ENCODE results near the gene SUPT3H.
"Not testable (repeated sequence)": the region's sequence is repeated elsewhere in the genome, so short reads cannot be mapped to it uniquely, and the experiment has no call there.

Gene SUPT3H

DNA sequence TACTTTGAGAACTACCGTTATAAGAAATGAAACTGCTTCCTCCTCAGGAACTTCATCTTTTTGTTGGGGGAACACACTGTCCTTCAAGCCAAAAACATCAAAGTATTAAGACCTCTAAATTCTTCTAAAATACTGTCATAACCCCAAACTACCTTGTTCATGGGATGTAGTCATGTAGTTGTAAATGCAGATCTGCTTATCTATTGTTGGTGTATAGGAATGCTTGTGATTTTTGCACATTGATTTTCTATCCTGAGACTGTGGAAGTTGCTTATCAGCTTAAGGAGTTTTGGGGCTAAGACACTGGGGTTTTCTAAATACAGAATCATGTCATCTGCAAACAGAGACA, 332.5 kb downstream of the SUPT3H start:
- DNase-seq, result no peak

DNA sequence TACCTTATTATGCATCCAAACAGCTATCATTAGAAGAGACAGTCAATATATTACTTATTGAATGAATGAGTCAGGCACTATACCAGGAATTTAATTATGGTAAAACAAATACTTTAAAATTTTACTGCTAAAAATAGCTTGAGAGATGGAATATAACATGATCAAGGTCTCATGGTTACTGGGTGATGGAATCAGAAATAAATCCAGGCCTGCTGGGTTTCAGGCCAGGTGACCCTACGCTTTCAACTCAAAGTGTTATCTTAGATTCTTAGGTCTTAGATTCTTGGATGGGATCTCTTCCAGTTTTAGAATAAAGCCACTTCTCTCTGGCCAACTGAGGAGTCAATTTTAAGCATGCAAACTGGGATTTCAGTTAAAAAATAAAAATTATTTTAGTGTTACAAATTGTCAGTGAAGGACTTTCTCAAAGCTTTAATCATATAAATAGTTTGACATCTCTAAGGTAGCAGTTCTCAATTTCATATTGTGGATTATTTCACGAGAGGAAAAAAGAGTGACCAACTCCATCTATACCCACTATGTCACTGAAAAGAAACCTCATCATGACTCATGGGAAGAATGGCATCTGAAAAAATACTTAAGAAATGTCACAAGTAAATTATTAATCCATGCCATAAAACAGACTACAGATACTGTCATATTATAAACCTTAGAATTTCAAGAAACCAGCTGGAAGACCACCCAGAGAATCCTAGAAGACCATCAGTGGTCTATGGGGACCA, 333.1 kb downstream of the SUPT3H start:
- DNase-seq, result no peak

DNA sequence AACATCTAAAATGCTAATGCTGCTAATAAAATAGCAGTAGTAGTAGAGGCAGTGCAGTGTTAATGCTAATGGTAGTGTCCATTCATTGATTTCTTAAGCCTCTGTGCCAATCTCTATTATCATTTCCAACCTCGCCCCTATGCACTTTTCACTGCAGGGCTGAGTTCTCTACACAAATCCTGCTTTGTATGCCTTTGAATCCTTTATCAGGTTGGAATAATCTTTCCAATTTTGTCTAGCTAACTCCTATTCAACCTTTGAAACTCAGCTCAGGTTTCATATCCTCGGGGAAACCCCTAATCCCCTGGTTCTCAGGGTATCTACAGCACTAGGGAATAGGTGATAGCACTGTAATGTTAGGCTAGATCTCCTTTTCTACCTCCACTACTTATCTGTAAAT, 333.6 kb downstream of the SUPT3H start:
- no peak for DNase-seq

DNA sequence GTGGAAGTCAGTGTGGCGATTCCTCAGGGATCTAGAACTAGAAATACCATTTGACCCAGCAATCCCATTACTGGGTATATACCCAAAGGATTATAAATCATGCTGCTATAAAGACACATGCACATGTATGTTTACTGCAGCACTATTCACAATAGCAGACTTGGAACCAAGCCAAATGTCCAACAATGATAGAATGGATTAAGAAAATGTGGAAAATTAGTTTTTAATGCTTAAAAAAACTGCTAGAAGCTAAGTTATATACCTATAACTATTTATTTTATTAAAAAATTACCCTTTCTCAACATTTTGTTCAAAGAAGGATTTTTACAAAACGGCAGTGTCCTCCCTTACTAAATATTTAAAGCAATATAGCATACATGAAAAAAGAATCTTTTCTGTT, 335.1 kb downstream of the SUPT3H start:
- not testable (repeated sequence) for DNase-seq

DNA sequence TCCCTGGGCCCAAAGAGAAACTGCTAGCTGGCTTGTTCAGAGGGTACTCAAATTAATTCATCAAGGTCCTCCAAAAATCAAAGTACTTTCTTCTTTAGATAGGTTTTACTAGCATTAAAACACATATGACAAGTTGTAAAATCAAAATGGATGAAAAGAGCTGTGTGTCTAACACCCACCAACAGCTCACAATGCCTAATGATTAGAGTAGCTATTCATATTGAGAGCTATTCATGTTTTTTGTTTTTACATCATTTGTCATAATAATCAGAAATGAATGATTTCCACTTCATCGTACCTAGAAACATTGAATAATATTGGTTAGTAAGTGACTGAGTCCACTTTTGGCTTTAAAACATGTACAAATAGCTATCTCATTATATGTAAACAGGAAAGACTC, 339.5 kb downstream of the SUPT3H start:
- DNase-seq, result no peak

DNA sequence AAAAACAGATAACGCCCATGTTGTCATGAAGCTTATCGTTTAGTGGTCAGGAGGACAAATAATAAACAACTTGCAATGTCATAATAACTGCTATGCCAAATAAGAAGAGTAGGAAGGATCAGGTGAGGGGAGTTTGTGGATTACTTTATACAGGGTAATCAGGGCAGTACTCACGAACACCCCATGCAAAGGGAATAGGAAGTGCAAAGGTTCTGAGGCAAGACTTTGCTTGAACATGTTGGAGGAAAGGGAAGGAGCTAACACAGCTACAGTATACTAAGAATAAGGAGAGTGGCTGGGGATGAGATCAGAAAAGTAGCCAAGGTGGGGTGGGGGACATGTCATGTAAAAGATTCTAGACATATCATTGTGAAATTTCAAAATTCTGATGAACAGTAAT, 341.6 kb downstream of the SUPT3H start:
- DNase-seq, result no peak

DNA sequence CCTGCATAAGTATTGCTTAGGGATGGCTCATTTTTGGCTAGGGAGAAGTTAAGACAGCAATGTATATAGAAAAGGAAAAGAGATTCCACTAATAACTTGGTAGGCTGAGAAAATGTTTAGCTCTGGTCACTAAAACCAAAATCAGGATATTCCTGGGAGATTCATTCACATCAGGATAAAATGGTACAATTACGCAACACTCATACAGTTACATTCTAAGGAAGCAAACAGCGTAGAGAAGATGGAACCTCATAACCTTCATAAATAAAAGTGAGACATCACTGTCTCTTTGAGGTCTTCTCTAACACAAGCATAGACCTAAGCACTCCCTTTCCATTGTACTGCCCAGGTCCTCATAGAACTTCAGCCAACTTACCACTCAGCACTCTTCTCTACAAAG, 345.3 kb downstream of the SUPT3H start:
- DNase-seq, result no peak

DNA sequence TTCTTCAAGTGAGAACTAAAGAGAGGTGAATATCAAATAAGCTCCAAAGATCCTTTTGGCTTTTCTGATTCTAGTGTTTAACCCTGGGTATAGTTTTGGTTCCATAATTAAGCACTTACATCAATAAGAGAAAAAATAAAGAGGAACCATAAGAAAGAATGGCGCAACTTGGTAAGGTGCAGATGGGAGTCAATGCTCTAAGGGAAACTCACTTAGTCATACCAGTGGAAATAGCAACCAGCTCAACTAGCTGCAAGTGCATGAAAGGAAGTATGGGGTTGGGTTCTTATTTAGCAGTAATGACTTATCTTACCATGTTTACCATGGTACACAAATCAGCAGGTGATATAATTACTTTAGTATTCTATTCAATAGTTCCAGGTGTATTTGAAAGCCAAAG, 346.1 kb downstream of the SUPT3H start:
- no peak for DNase-seq

DNA sequence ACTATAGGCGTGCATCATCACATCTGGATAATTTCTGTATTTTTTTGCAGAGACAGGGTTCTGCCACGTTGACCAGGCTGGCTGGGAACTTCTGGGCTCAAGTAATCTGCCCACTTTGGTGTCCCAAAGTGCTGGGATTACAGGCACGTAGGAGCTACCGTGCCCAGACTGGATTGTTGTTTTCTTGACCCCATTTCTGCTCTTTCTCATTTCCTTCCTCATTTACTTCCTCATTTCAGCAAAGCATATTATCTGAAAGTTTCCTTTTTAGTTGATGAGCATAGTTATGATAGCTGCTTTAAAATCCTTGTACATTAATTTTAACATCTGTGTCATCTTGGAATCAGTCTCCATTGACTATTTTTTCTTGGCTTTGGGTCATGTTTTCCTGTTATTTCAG, 350.6 kb downstream of the SUPT3H start:
- no peak for DNase-seq

DNA sequence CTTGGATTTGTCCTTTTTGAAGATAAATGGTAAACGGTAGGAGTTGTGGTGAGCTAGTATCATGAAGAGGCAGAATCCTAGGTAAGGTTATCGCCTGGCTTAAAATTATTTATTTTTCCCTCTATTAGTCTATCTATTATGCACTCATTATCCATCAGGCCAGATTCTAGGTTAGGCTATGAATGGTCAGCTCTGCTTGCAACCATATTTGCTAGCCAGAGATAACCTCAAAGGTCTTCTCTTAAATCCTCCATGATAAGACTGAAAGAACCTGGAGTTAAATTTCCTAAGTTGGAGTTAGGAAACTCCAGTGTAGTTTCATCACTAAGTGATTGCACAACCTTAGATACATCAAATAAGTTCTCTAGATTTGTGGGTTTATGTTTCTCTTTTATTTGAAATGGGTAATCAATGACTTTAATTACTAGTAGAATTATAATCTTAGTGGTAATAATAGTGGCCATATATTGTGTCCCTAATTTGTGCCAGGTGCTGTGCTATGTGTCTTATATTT, 351.7 kb downstream of the SUPT3H start:
- DNase-seq, result no peak

DNA sequence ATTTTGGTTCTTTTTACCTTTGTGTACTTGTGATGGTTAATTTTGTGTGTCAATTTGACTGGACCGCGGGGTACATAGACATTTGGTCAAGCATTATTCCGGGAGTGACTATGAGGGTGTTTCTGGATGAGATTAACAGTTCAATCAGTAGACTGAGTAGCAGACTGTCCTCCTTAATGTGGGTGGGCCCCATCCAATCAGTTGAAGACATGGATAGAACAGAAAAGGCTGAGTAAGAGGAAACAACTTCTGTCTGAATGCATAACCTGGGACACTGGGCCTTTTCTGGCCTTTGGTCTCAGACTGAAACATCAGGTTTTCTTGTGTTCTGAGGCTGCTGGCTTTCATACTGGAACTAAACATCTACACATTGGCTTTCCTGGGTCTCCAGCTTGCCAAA, 353.1 kb downstream of the SUPT3H start:
- DNase-seq, result no peak

DNA sequence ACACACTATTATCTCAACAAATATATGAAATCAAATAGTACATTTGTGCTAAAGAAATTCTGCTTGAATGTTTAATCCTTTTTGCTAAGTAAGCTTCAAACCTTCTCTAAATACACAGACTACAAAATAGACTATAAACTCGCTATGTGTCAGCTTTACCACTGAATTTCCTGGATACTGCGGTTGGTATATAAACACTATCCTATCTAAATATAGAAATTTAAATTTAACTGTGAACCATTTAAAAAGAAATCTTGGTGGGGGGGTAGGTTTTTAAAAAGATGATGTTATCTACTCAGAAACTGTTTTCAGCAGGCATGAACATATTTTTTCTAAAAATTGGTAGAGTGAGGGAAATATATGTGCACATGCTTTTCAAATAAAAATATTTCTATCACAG, 356.1 kb downstream of the SUPT3H start:
- no peak for DNase-seq

DNA sequence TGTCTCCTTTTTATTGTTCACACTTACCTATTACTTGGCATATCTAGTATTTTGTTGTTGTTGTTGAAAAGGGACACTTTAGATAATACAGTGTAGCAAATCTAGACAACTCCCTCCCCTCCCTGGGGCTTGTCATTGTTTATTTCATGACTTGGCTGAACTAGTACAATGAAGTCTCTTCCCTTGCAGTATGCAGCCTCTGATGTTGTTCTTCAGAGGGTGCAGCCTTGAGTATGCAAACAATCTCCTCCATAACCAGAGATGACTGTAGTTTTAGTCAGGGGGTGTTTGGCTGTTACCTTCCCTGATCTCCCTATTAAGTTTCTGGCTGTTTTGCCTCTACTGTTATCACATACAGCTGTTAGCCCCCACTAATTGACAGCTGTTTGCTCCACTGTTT, 365.0 kb downstream of the SUPT3H start:
- no peak for DNase-seq

DNA sequence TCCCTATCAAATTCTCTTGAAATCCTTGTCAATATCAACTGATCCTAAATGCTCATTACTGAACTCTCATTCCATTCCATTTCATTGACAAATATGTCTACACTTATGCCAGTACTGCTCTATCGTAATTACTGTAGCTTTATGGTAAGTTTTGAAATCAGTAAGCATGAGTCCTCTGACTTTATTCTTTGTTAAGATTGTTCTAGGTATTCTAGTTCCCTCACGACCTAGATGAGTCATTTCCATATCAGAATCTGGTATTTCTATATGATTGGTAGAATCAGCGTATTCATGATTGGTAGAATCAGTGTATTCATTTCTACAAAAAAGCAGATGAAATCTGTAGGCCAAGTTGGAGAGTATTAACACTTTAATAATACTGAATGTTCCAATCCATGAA, 368.2 kb downstream of the SUPT3H start:
- no peak for DNase-seq

DNA sequence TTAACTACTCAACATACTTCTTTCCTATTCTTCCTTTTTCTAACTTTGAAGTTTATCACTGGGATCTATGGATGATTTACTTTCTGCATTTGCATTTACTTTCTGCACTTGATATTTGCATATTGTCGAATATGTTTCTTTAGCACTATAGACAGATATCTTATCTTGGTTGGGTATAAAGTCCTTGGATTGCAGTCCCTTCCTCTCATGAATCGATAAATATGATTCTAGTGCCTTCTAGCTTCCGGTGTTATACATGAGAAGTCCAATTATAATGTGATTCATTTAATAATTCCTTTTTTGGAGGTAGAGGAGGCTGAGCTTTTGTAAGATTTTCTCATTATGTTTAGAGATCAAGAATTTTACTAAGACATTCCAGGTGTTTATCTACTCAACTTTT, 370.8 kb downstream of the SUPT3H start:
- DNase-seq, result no peak

DNA sequence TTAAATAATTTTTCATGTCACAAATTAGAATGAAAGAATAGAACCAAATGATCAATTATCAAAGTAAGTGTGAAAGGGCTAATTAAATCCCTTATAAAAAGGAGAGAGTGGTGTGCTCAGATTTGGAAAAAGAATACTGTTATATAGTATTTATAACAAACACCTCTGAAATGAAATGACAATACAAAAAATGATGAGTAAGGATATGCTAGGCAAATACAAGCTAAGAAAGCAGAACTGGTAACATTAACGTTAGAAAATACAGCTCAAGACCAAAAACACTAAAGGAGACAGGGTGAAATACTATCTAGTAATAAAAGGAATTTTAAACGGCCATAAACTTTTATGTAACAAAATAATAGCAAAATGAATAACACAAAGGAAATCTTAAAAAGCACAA, 373.8 kb downstream of the SUPT3H start:
- no peak for DNase-seq

DNA sequence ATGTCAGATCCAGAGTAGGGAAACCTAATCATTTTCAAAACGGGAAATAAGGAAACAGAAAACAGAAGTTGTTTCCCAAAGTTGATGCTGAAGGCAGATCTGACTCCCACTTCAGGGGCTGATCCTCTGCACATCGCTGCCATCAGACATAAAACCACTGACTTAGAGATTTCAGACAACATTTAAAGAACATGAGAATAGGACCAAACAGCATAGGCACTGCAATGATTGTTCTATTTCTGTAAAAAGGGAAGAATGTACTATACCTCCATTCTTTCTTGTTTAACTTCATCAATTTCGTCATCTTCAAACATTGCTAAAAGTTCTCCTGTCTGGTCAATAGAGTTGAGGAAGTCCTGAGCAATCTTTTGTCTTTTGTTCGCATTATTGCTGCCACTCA, 374.3 kb downstream of the SUPT3H start:
- no peak for DNase-seq

DNA sequence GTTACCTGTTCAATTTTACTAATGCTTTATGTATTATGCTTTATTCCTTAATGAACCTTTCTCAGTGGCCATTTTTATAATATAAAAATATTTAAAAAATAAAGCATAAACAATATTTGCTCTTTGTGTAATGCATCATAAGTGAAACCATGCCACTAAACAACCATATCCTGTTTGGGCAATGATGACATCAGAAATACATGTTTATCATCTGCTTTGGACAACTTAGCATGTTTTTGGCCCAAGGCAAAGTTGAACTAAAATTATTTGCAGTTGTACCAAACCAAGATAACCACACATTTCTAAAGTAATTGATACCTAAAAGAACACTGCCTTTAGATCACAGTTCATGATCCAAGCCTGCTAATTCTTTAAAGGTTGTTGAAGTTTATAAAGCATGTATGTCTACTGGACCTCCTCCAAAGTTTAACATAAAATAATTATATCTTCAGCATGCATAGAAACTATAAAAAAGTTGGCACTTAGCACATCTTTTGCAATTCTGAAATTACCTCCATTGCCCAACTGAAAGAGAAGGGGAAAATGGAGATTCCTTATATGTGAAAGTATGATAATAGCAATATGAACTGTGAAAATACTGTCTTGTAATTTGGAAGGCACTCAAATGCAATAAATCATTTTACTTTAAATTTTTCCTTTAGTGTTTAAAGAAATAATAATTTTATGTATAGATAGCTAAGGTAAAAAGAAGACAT, 375.2 kb downstream of the SUPT3H start:
- no peak for DNase-seq

DNA sequence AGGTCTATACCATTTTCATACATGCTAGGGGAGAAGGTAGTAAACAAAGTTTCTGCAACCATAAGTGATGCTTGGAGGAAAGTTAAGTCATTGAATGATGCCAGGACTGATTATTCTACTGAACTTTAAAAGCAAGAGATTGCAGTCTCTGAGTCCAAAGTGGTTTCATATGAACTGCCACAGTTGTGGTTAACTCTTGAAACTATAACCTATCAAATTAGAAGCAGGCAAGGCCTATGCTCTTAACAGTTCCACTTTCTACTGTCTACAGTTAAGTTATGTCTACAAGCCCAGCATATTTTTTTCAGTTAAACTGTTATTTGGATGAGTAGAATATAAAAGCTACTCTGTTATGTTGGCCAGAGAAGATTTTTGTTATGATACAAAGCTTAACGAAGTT, 376.1 kb downstream of the SUPT3H start:
- no peak for DNase-seq

DNA sequence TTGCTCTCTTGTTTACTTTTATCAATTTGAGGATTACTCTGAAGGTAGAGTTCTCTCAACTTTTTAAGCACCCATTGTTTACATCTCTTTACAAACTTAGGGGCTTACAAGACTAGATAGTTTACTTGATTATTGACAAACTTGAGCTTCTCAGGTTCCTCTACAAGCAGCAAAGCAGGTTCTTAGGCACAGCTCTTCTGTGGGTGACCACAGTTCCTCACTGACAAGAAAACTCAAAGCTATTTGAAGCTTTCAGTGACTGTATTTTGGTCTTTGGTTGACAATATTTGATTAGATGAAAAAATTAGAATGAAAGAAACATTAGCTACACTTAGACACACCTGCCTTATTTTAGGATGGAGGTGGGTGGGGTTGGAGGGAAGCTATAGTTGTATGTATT, 376.9 kb downstream of the SUPT3H start:
- DNase-seq, result no peak

DNA sequence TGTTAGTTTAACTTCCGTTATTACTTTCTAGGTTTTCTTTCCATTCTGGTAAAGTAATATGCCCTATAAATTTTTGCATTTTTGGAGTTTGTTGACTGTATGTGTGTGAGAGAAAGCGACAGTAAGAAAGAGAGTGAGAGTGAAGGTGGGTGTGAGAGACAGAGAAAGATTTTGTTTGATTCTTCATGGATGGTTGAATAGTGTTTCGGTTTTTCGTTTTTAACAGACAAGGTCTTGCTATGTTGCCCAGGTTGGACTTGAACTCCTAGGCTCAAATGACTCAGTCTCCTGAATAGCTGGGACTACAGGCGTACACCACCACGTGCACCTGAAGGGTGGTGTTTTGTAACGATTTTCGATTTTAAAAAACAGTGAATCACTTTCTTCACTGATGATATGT, 378.7 kb downstream of the SUPT3H start:
- no peak for DNase-seq

DNA sequence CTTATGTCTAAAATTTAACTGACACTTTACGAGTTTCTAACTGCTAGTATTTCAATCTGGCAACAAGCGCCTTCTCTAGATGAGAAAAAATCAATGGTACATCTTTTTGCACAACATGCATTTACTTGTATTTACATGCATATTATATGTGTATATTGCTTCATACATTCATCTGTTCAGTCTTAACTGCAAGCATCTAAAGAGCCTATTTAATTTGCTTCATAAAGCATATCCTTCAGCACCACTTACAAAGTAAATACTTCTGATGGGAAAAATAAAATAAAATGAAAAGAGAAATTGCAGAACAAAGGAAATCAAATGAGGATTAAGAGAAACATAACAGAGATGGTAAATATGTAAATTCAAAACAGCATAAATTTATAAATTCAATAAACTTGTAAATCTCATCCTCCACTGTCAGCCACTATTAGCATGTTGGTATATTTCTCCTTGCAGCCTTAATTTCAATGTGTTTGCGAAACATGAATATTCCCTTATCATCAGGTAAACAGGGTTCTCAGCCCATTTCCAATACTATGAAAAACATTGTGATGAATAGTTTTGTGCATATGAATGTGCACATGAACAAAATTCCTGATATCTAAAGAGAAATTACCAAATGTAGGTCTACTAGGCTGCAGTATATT, 382.1 kb downstream of the SUPT3H start:
- DNase-seq, result no peak

DNA sequence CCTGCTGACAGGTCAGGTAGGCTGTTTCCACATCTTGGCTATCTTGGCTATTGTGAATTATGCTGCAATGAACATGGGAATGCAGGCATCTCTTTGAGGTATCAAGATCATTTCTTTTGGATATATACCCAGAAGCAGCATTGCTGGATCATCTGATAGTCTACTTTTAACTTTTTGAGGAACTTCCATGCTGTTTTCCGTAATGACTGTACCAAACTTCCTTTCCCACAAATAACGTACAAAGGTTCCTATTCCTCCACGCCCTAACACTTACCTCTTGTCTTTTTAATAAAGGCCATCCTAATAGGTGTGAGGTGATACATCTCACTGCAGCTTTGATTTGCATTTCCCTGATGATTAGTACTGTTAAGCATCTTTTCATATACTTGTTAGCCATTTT, 388.3 kb downstream of the SUPT3H start:
- no peak for DNase-seq

DNA sequence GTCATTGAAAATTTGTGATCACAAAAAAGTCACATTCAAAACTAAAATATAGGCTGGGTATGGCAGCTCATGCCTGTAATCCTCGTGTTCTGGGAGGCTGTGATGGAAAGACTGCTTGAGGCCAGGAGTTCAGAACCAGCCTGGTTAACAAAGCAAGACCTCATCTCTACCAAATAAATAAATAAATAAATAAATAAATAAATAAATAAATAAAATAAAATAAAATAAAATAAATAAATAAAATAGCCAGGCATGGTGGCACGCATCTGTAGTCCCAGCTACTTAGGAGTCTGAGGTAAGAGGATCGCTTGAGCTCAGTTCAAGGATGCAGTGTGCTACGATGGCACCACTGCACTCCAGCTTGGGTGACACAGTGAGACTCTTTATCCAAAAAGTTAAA, 392.7 kb downstream of the SUPT3H start:
- no peak for DNase-seq
